GM18508 (cell line): ENCODE measurements around the gene SLC24A4.

Experiments
- ATAC-seq: cut with Tn5 transposase; IDR thresholded peaks from one replicate; pipeline ENCODE4 v1.9.1; 2021; ENCODE audit warnings: moderate number of reproducible peaks; ENCODE audit not compliant: insufficient read depth, unreplicated experiment

Gene SLC24A4

GRCh38 chr14:92315050-92315805 is 7.7 kb upstream of the SLC24A4 start:
- no peak for ATAC-seq

DNA sequence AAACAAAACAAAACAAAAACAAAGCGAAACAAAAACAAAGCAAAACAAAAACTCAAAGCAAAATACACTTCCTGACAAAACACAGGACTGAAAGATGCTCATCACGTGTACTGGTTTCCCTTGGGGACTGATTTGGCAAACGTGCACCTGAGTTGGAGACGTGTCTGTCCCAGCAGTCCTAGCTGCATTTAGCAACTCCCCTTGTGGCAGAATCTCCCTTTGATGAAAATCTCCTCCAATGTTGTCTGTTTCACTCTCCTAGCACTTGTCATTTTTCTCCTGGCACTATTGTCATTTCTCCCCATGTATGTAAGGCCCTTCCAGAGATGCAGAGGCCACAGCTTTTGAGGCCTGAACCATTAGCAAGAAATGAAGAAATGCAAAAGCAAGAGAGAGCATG is 6.8 kb upstream of the SLC24A4 start:
- ATAC-seq: no peak

DNA sequence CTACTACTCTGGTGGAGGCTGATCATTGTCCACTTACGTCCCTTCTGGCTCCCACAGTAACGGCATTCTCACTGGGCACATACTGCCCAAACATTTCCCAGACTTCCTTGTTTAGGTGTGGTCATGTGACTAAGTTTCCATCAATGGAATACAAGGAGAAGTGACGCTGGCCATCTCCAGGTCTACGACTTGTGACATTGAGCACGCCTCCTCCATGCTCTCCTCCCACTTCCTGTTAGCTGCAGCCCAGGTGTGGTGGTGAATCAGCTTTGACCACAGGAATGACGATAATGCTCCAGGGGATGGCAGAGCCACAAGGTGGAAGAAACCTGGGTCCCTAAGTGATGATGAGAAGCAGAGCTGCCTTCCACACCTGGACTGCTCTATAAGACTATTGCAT is 6.0 kb upstream of the SLC24A4 start:
- no peak for ATAC-seq

GRCh38 chr14:92317511-92317910 is 5.5 kb upstream of the SLC24A4 start:
- no peak for ATAC-seq

DNA sequence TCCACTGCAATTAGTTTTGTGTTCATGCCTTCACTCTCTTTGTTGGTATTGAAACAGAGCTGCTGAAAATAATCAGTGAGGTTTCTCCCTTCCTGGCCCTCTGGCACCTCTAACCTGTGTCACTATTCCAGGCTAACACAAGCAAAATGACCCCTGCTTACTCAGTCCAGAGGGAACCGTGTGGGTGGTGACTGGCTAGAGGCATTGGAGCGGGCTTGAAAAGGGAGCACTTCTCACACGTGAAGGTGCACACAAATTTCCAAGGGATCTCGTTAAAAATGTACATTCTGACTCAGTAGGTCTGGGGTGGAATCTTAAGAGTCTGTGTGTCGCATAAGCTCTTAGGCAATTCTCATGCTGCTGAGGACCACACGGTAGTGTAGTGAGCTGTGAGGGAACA is 1.3 kb upstream of the SLC24A4 start:
- no peak for ATAC-seq

- ATAC-seq: no peak
Measured at GRCh38 chr14:92322516-92322915, 449 bp upstream of the SLC24A4 start.

DNA sequence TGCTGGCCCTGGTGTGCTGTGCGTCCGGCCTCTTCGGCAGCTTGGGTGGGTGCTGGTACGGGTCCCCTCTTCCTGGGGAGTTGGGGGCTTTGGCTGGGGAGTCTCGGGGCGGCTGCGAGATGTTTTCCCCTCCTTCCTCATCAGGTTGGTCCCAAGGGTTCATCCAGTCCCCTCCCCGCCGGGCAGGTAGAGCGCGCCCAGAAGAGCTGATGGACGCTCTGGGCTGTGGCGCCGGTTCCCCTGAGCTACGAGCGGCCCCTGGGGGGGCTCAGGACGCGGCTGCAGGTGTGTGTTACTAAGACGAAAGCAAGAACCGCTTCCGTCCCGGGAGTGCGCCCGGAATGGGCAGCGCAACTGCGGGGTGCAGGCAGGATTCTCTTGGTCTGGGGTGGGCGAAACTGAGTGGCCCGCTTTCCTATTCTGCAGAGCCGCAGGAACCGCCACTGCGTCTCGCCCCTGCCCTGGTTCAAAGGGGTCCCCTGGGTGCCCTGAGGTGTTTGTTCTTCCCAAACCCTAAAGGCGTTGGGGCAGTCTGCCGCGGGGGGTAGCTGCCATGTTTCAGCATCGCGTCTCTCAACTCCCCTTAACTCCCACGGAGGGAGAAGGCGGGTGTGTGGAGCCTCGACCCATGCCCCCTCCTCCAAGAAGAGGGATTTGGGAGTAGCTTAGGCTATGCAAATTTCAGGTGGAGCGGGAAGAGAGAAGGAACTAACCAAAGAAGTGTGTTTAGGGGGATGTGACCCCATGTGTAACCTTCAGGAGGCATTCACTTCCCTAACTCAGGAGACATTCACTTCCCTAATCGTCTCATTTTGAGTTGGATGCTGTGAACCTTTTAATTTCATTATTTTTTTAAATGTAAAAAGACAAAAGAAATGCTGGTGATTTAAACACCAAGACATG is 1.2 kb downstream of the SLC24A4 start:
- no peak for ATAC-seq

DNA sequence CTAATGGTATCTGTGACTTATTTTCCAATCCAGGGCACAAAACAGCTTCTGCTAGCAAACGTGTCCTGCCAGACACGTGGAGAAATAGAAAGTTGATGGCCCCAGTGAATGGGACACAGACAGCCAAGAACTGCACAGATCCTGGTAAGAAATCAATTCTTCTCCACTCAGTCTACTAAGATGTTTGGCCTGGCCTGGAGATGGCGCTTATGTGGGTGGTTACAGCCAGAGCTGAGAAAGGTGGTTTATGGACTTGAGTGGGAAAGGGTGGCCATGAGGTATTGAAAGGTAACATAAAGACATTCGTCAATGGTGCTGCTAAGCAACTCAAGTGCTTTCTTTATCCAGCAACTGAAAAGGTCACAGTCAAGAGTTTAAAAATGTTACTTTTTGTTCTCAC is 2.9 kb downstream of the SLC24A4 start:
- ATAC-seq: no peak

DNA sequence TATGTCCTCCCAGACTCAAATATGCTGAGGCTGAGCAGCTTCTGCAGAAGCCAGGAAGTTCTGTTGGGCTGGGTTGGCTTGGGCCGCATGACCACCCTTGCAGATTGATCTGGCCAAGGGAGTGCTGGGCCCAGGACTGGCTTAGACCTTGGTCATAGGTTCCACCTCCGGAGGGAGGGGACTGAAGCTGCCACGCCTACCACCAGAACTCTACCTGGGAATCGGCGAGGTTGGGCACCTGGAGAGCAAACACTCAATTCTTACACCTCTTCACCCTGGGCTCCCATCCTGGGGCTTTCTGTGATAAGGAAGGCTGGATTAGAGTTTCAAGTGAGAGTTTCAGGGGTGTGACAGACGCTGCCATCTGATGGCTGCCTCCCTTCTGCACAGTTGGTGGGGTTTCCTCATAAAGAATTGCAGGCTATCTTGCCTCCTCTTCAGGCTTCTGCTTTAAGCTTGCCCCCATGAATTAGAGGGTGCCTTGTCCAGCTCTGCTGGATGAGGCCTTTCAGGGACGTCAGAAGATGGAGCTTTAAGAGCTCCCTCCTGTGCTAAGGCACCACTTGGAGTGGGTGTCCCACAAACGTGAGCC is 5.8 kb downstream of the SLC24A4 start:
- ATAC-seq: no peak

DNA sequence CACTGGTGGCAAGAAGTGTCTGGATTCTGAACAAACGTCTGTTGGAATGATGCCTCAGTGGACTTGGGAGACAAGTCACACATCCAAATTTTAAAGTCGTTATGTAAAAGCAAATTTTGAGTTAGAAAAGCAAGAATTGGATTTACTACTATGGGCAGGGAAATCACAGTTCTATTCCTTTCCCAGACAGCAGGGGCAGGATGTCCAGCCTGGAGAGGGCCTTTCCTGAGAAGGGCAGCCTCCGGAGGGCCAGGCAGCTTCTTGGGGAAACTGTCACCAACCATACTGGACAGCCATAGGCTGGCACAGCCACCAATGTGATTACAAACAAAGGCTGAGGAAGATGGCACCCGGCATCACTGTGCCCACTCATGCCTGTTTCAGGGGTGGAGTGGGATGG is 11.1 kb downstream of the SLC24A4 start:
- no peak for ATAC-seq

GRCh38 chr14:92336363-92336762 is 13.4 kb downstream of the SLC24A4 start:
- no peak for ATAC-seq

- ATAC-seq: no peak
Measured at GRCh38 chr14:92339426-92339825, 16.5 kb downstream of the SLC24A4 start.

DNA sequence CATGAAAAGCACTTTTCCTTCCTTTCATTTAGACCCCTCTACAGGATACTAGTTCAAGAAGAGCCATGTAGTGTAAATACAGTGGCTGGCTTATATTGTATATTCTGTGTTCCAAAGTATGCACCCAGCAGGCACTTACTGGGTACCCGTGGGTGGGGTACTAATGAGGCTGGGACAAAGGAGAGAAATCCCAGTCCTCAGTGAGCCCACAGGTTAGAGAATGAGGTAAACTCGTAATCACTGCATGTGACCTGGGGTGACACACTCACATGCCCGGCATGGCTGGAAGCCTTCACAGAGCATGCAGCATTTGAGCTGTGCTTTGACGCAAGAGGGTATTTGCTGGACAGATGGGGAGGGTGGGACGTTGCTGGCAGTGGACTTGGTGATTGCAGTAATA is 17.1 kb downstream of the SLC24A4 start:
- ATAC-seq: no peak

- ATAC-seq: no peak
Measured at GRCh38 chr14:92340931-92341330, 18.0 kb downstream of the SLC24A4 start.

DNA sequence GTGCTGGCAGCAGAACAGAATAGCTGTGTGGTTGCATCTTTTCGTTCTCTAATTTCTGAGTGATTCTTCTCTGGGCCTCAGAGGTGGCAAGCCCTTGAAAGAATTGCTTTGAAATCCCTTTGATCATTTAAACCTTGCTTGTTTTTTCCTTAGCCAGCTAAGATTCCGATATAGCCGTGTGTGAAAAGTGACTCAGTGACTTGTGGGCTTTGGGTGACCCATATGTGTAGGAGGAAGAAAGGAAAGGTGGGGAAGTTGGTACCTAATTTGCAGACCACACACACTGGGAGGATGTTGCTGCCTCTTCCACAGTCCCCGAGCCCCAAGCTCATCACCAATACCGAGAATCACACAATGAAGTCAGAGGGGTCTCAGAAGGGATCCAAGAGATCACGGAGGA is 18.8 kb downstream of the SLC24A4 start:
- no peak for ATAC-seq

- ATAC-seq: no peak
Measured at GRCh38 chr14:92348154-92348553, 25.2 kb downstream of the SLC24A4 start.

- no peak for ATAC-seq
Measured at GRCh38 chr14:92351750-92352149, 28.8 kb downstream of the SLC24A4 start.

- no peak for ATAC-seq
Measured at GRCh38 chr14:92352158-92352985, 29.4 kb downstream of the SLC24A4 start.

DNA sequence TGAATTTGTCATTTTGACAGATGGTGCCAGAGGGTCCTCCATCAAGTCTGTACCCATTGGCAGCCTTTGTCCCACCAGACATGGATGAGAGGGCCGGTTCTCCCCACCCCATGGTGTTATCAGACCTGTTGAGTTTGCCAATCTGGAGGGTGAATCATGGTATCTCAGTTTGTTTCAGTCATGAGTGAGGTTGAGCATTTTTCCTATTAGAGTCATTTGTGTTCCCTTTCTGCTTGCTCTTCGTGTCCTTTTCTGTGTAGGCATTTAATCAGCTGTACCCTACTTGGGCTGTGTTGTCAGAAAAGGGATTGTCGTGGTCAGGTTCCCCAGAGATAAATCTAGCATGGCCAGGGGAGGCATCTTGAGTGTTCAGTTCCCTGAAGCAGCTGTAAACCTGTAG is 30.5 kb downstream of the SLC24A4 start:
- ATAC-seq: no peak

GRCh38 chr14:92356677-92357076 is 33.7 kb downstream of the SLC24A4 start:
- ATAC-seq: no peak
